Measurements from ENCODE around the gene MTMR12.

The MTMR12 gene

DNA sequence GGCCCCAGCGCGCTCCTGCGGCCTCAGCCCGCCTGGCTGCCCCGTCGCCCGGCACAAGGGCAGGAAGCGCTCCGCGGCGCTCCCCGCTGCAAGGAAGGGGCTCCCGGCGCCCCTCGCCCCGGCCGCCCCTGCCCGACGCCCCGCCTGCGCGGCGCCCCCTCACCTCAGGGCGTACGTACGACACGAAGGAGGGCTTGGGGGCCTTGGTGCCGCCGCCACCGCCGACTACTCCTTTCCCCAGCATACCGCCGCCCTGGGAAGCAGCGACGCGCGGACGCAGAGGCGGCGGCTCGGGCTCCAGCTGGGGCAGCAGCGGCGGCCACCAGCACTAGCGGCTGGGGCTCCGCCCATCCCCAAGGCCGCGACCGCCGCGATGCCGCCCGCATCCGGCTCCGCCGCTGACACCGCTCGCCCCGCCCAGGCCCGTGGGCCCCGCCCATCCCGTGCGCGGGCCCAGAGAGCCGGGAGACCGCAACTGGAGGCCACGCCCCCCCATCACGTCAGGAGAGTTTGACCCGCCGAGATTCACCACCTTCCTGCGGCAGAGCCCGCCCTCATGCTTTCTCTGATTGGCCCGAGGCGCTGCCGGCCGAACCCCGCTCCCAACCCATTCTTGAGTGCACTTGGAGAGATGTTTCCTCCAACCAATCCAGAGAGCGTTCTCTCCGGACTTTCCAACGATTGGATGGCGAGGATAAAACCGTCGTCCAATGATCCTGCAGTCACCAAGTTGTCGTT, at the start of gene MTMR12:
Gene MTMR12, minus strand, starts transcription at position 345 of the 738 bp plus-strand sequence. Its CDS starts 101 bp downstream, at position 244.
- Histone ChIP-seq H3K27ac (ENCODE audit: low read length) (peak within 1 kb of the TSS; percentile 84), H4K20me1 (ENCODE audit: insufficient read depth, low read length) (peaks cover 9% of the 10 kb centered on the region; the same call in 1 of the 2 replicates), H3K9ac (ENCODE audit: low read depth, low read length) (peak within 1 kb of the TSS; percentile 87), H3K4me3 (ENCODE audit: low read depth in 1 of 2, low read length in 2 of 2) (peak within 1 kb of the TSS; percentile 57 to 74), H3K79me2 (ENCODE audit: insufficient read depth, low read length) (peaks cover 44% of the 10 kb centered on the region), H2AFZ (ENCODE audit: low read depth, low read length) (peak within 1 kb of the TSS; percentile 88), H3K36me3 (ENCODE audit: insufficient read depth, low read length) (no peaks in the 10 kb centered on the region), H3K9me3 (ENCODE audit: insufficient read depth, low read length, severe bottlenecking) (no peaks in the 10 kb centered on the region), H3K4me1 (ENCODE audit: insufficient read depth, low read length) (peaks cover 24% of the 10 kb centered on the region), H3K4me2 (ENCODE audit: insufficient read depth, low read length) (peak within 1 kb of the TSS; percentile 82), H3K27me3 (ENCODE audit: insufficient read depth, low read length, poor library complexity) (no peaks in the 10 kb centered on the region)
- peak; percentile 100 for DNase-seq
- peak; percentile 94 for ATAC-seq (ENCODE audit: insufficient read depth, low read depth)
- TF ChIP-seq, protein P1, sequence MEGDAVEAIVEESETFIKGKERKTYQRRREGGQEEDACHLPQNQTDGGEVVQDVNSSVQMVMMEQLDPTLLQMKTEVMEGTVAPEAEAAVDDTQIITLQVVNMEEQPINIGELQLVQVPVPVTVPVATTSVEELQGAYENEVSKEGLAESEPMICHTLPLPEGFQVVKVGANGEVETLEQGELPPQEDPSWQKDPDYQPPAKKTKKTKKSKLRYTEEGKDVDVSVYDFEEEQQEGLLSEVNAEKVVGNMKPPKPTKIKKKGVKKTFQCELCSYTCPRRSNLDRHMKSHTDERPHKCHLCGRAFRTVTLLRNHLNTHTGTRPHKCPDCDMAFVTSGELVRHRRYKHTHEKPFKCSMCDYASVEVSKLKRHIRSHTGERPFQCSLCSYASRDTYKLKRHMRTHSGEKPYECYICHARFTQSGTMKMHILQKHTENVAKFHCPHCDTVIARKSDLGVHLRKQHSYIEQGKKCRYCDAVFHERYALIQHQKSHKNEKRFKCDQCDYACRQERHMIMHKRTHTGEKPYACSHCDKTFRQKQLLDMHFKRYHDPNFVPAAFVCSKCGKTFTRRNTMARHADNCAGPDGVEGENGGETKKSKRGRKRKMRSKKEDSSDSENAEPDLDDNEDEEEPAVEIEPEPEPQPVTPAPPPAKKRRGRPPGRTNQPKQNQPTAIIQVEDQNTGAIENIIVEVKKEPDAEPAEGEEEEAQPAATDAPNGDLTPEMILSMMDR (IDR thresholded peaks at IDR 0.05; ENCODE audit: borderline replicate concordance, extremely low read depth, low read length, poor library complexity, severe bottlenecking): peak; percentile 5
- TF ChIP-seq EZH2 (IDR thresholded peaks at IDR 0.05; ENCODE audit: borderline replicate concordance, low read depth, low read length, severe bottlenecking): no peak

GRCh38 chr5:32362527-32362926, 49.8 kb upstream of the MTMR12 start:
- H3K4me2 ChIP-seq (ENCODE audit: insufficient read depth, low read length): no peak overlapping the region
- DNase-seq (no peak), ATAC-seq (ENCODE audit: insufficient read depth, low read depth) (no peak)
- no peaks in the 10 kb centered on the region for H3K79me2 ChIP-seq (ENCODE audit: insufficient read depth, low read length)
- H3K36me3 ChIP-seq (ENCODE audit: insufficient read depth, low read length): peaks cover 85% of the 10 kb centered on the region
- H3K4me3 ChIP-seq (ENCODE audit: low read depth in 1 of 2, low read length in 2 of 2): no peak overlapping the region
- H3K9me3 ChIP-seq (ENCODE audit: insufficient read depth, low read length, severe bottlenecking): no peaks in the 10 kb centered on the region
- H3K27me3 ChIP-seq (ENCODE audit: insufficient read depth, low read length, poor library complexity): no peaks in the 10 kb centered on the region
- no peak overlapping the region for H2AFZ ChIP-seq (ENCODE audit: low read depth, low read length)
- no peak overlapping the region for H3K9ac ChIP-seq (ENCODE audit: low read depth, low read length)
- H3K4me1 ChIP-seq (ENCODE audit: insufficient read depth, low read length): no peaks in the 10 kb centered on the region
- no peak overlapping the region for H3K27ac ChIP-seq (ENCODE audit: low read length)
- TF ChIP-seq EZH2 (IDR thresholded peaks at IDR 0.05; ENCODE audit: borderline replicate concordance, low read depth, low read length, severe bottlenecking): no peak
- TF ChIP-seq, protein P1 (IDR thresholded peaks at IDR 0.05; ENCODE audit: borderline replicate concordance, extremely low read depth, low read length, poor library complexity, severe bottlenecking): no peak
- H4K20me1 ChIP-seq (ENCODE audit: insufficient read depth, low read length): no peaks in the 10 kb centered on the region

DNA sequence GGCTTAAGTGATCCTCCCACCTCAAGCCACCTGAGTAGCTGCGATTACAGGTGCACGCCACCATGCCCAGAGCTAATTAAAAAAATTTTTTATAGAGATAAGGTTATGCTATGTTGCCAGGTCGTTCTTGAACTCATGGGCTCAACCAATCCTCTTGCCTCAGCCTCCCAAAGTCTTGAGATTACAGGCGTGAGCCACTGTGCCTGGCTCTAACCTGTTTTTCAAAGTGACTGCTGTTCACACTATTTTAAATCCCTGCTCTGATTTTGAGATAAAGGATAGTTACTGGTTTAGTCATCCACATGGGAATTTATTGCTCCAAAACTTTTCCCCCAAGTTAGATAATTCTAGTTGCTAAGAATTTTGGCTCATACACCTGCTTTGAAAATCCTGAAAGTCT, 48.2 kb upstream of the MTMR12 start:
- H3K9ac ChIP-seq (ENCODE audit: low read depth, low read length): no peak overlapping the region
- no peak overlapping the region for H3K4me2 ChIP-seq (ENCODE audit: insufficient read depth, low read length)
- peaks cover 89% of the 10 kb centered on the region for H3K36me3 ChIP-seq (ENCODE audit: insufficient read depth, low read length)
- H3K27me3 ChIP-seq (ENCODE audit: insufficient read depth, low read length, poor library complexity): no peaks in the 10 kb centered on the region
- H2AFZ ChIP-seq (ENCODE audit: low read depth, low read length): no peak overlapping the region
- H4K20me1 ChIP-seq (ENCODE audit: insufficient read depth, low read length): no peaks in the 10 kb centered on the region
- no peaks in the 10 kb centered on the region for H3K79me2 ChIP-seq (ENCODE audit: insufficient read depth, low read length)
- DNase-seq: no peak
- no peaks in the 10 kb centered on the region for H3K9me3 ChIP-seq (ENCODE audit: insufficient read depth, low read length, severe bottlenecking)
- no peak for ATAC-seq (ENCODE audit: insufficient read depth, low read depth)
- no peaks in the 10 kb centered on the region for H3K4me1 ChIP-seq (ENCODE audit: insufficient read depth, low read length)
- no peak overlapping the region for H3K27ac ChIP-seq (ENCODE audit: low read length)
- no peak overlapping the region for H3K4me3 ChIP-seq (ENCODE audit: low read depth in 1 of 2, low read length in 2 of 2)
- TF ChIP-seq, protein P1 (IDR thresholded peaks at IDR 0.05; ENCODE audit: borderline replicate concordance, extremely low read depth, low read length, poor library complexity, severe bottlenecking): no peak
- no peak for TF ChIP-seq EZH2 (IDR thresholded peaks at IDR 0.05; ENCODE audit: borderline replicate concordance, low read depth, low read length, severe bottlenecking)
